NCI-H748 treated with DMSO at 0.1 percent for 48 hours (cell line): Measurements from ENCODE around the gene ATP9A.

Experiments used
- DNase-seq: peaks from one replicate; lab custom pipeline; 2025; lab: John Stamatoyannopoulos, UW

Gene ATP9A

GRCh38 chr20:51628533-51629398 is 139.4 kb downstream of the ATP9A start:
- DNase-seq, result no peak

GRCh38 chr20:51627586-51627985 is 140.6 kb downstream of the ATP9A start:
- DNase-seq, result no peak

GRCh38 chr20:51625105-51625504 is 143.1 kb downstream of the ATP9A start:
- DNase-seq, result no peak

GRCh38 chr20:51624157-51624731 is 143.9 kb downstream of the ATP9A start:
- DNase-seq, result no peak

- DNase-seq, result no peak
Measured at GRCh38 chr20:51623255-51623654, 144.9 kb downstream of the ATP9A start.

GRCh38 chr20:51622004-51622874 is 146.0 kb downstream of the ATP9A start:
- no peak for DNase-seq

GRCh38 chr20:51620432-51620831 is 147.8 kb downstream of the ATP9A start:
- no peak for DNase-seq

GRCh38 chr20:51616060-51616459 is 152.1 kb downstream of the ATP9A start:
- no peak for DNase-seq

- no peak for DNase-seq
Measured at GRCh38 chr20:51614687-51615086, 153.5 kb downstream of the ATP9A start.

GRCh38 chr20:51613580-51613979 is 154.6 kb downstream of the ATP9A start:
- DNase-seq, result no peak

- DNase-seq, result no peak
Measured at GRCh38 chr20:51612896-51613295, 155.3 kb downstream of the ATP9A start.

GRCh38 chr20:51611625-51611890 is 156.6 kb downstream of the ATP9A start:
- no peak for DNase-seq

- DNase-seq, result no peak
Measured at GRCh38 chr20:51610761-51611624, 157.2 kb downstream of the ATP9A start.

- DNase-seq, result no peak
Measured at GRCh38 chr20:51610111-51610510, 158.1 kb downstream of the ATP9A start.

GRCh38 chr20:51609251-51609650 is 158.9 kb downstream of the ATP9A start:
- no peak for DNase-seq

- DNase-seq, result no peak
Measured at GRCh38 chr20:51608061-51608460, 160.1 kb downstream of the ATP9A start.

GRCh38 chr20:51607170-51607569 is 161.0 kb downstream of the ATP9A start:
- DNase-seq, result no peak

- DNase-seq, result no peak
Measured at GRCh38 chr20:51604851-51605250, 163.3 kb downstream of the ATP9A start.

GRCh38 chr20:51602131-51602530 is 166.1 kb downstream of the ATP9A start:
- no peak for DNase-seq

- no peak for DNase-seq
Measured at GRCh38 chr20:51600950-51601349, 167.2 kb downstream of the ATP9A start.

GRCh38 chr20:51600016-51600420 is 168.2 kb downstream of the ATP9A start:
- no peak for DNase-seq

- no peak for DNase-seq
Measured at GRCh38 chr20:51598556-51598955, 169.6 kb downstream of the ATP9A start.
